Measurements from ENCODE around the gene HECA. TPM values are rescaled to one million over a fixed set of nuclear protein-coding genes. Genes with fewer than 3 reads are reported as not detected.

Gene HECA
- total and polyA plus RNA-seq, 10 of the 15 experiments (the other 5 are each of a cell fraction or from before 2014, with no cell fraction given), result 0.52 to 7.2 (median 2.7) TPM

- TF ChIP-seq, protein P1, sequence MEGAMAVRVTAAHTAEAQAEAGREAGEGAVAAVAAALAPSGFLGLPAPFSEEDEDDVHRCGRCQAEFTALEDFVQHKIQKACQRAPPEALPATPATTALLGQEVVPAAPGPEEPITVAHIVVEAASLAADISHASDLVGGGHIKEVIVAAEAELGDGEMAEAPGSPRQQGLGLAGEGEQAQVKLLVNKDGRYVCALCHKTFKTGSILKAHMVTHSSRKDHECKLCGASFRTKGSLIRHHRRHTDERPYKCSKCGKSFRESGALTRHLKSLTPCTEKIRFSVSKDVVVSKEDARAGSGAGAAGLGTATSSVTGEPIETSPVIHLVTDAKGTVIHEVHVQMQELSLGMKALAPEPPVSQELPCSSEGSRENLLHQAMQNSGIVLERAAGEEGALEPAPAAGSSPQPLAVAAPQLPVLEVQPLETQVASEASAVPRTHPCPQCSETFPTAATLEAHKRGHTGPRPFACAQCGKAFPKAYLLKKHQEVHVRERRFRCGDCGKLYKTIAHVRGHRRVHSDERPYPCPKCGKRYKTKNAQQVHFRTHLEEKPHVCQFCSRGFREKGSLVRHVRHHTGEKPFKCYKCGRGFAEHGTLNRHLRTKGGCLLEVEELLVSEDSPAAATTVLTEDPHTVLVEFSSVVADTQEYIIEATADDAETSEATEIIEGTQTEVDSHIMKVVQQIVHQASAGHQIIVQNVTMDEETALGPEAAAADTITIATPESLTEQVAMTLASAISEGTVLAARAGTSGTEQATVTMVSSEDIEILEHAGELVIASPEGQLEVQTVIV (IDR thresholded peaks at IDR 0.05; ENCODE audit: borderline replicate concordance, partially characterized antibody), result no peak
- TF ChIP-seq E2F8 (IDR thresholded peaks at IDR 0.05; ENCODE audit: low read depth, partially characterized antibody), result no peak
- TF ChIP-seq POLR2AphosphoS5 (IDR thresholded peaks at IDR 0.05; ENCODE audit: low read length), result no peak
- no peak for TF ChIP-seq SUZ12 (IDR thresholded peaks at IDR 0.05; ENCODE audit: unreplicated experiment)
- TF ChIP-seq BMI1 (IDR thresholded peaks at IDR 0.05; ENCODE audit: borderline replicate concordance), result no peak
- TF ChIP-seq, protein P2, sequence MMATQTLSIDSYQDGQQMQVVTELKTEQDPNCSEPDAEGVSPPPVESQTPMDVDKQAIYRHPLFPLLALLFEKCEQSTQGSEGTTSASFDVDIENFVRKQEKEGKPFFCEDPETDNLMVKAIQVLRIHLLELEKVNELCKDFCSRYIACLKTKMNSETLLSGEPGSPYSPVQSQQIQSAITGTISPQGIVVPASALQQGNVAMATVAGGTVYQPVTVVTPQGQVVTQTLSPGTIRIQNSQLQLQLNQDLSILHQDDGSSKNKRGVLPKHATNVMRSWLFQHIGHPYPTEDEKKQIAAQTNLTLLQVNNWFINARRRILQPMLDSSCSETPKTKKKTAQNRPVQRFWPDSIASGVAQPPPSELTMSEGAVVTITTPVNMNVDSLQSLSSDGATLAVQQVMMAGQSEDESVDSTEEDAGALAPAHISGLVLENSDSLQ (IDR thresholded peaks at IDR 0.05), result 0 out of 2 replicates have a peak, but pooled peaks have one; percentile 21
- no peak for TF ChIP-seq MXI1 (IDR thresholded peaks at IDR 0.05; ENCODE audit: low read depth, low read length)
- TF ChIP-seq, protein P3, sequence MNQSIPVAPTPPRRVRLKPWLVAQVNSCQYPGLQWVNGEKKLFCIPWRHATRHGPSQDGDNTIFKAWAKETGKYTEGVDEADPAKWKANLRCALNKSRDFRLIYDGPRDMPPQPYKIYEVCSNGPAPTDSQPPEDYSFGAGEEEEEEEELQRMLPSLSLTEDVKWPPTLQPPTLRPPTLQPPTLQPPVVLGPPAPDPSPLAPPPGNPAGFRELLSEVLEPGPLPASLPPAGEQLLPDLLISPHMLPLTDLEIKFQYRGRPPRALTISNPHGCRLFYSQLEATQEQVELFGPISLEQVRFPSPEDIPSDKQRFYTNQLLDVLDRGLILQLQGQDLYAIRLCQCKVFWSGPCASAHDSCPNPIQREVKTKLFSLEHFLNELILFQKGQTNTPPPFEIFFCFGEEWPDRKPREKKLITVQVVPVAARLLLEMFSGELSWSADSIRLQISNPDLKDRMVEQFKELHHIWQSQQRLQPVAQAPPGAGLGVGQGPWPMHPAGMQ (IDR thresholded peaks at IDR 0.05; ENCODE audit: borderline replicate concordance), result no peak
- no peak for TF ChIP-seq ETV6 (conservative IDR thresholded peaks at IDR 0.05 in 1 of 2, IDR thresholded peaks at IDR 0.05 in 1 of 2; ENCODE audit: borderline replicate concordance in 1 of 2, low read depth in 1 of 2)
- TF ChIP-seq GATAD2B (conservative IDR thresholded peaks at IDR 0.05; ENCODE audit: low read depth), result no peak
Measured at GRCh38 chr6:139219271-139219729, 84.4 kb downstream of the HECA start (continued).
